ENCODE data around the gene RBM10. TPM values are rescaled to one million over a fixed set of nuclear protein-coding genes. Genes with fewer than 3 reads are reported as not detected.

RBM10 gene
- total and polyA plus RNA-seq, 7 donors = 18.2 to 33.8 (median 25.0) TPM

DNA sequence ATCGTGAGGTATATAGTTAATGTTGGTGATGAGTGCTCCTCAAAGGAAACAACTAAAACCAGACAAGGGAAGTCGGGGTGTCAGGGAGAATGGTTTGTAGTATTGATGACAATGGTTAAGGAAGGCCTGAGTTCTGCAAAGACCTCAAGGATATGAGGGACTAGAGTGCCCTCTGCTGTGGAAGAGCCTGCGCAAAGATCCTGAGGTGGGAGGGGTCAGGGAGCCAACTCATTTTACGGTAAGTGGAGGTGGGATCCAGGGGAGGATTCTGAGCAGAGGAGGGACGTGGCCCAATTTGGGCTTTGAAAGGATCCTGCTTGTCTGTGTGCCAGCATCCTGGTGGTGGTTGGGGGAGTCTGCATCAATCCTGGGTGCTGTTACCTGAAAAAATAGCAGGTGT lies 59.9 kb downstream of the RBM10 start:
- Histone ChIP-seq H3K4me3 (no peak overlapping the region), H3K9me3 (no peaks in the 10 kb centered on the region), H3K4me1 (peaks cover 5% of the 10 kb centered on the region), H3K27me3 (ENCODE audit: insufficient read depth in 3 of 3, low read length in 2 of 3) (no peaks in the 10 kb centered on the region), H3K27ac (no peak overlapping the region), H3K36me3 (ENCODE audit: insufficient read depth in 1 of 2, low read depth in 1 of 2) (peaks cover 0 to 100% of the 10 kb centered on the region in 2 donors)
- ATAC-seq (no peak), DNase-seq (peak in 1 of 2 donors; percentile 8)
- no peak for TF ChIP-seq CTCF (IDR thresholded peaks at IDR 0.05)
- intact Hi-C loops (cut with DNase I) = no loop called here
- 70 to 86% (median 76%) methylated on average over 3 to 5 of the region's 5 CpGs for WGBS, 3 donors

DNA sequence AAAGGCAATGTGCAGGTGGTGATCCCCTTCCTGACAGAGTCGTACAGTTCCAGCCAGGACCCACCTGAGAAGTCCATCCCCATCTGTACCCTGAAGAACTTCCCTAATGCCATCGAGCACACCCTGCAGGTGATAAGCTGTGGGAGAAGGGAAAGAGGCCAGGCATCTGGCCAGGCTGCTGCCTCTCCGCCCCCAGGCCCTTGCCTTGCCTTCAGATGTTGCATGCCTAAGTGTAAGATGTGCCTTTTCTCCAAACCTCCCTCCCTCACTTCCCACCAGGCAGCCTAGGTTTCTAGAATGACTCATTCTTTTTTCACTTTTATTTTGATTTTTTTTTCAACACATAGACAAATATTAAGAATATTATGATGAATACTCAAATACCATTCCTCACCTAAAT lies 61.3 kb downstream of the RBM10 start:
- intact Hi-C loops (cut with DNase I) = no loop called here
- ATAC-seq (no peak), DNase-seq (no peak)
- Histone ChIP-seq H3K9me3 (no peaks in the 10 kb centered on the region), H3K4me1 (peaks cover 3% of the 10 kb centered on the region), H3K4me3 (no peak overlapping the region), H3K27ac (no peak overlapping the region), H3K36me3 (ENCODE audit: insufficient read depth in 1 of 2, low read depth in 1 of 2) (peaks cover 0 to 100% of the 10 kb centered on the region in 2 donors), H3K27me3 (ENCODE audit: insufficient read depth in 3 of 3, low read length in 2 of 3) (no peaks in the 10 kb centered on the region)
- WGBS, 3 donors = 84 to 100% (median 95%) methylated on average over 2 to 3 of the region's 3 CpGs
- no peak for TF ChIP-seq CTCF (IDR thresholded peaks at IDR 0.05)

GRCh38 chrX:47208108-47208507 lies 63.1 kb downstream of the RBM10 start:
- peaks cover 5 to 100% of the 10 kb centered on the region in 2 donors for H3K36me3 ChIP-seq (ENCODE audit: insufficient read depth in 1 of 2, low read depth in 1 of 2)
- no peak overlapping the region for H3K27ac ChIP-seq
- no peak overlapping the region for H3K4me3 ChIP-seq
- TF ChIP-seq CTCF (IDR thresholded peaks at IDR 0.05) = no peak
- peaks cover 3% of the 10 kb centered on the region for H3K4me1 ChIP-seq
- H3K9me3 ChIP-seq = no peaks in the 10 kb centered on the region
- DNase-seq = peak in 1 of 2 donors; percentile 36
- WGBS, 3 donors = 80 to 88% (median 86%) methylated on average over 11 to 12 of the region's 12 CpGs
- H3K27me3 ChIP-seq (ENCODE audit: insufficient read depth in 3 of 3, low read length in 2 of 3) = no peaks in the 10 kb centered on the region
- no peak for ATAC-seq
- intact Hi-C loops (cut with DNase I) = no loop called here

DNA sequence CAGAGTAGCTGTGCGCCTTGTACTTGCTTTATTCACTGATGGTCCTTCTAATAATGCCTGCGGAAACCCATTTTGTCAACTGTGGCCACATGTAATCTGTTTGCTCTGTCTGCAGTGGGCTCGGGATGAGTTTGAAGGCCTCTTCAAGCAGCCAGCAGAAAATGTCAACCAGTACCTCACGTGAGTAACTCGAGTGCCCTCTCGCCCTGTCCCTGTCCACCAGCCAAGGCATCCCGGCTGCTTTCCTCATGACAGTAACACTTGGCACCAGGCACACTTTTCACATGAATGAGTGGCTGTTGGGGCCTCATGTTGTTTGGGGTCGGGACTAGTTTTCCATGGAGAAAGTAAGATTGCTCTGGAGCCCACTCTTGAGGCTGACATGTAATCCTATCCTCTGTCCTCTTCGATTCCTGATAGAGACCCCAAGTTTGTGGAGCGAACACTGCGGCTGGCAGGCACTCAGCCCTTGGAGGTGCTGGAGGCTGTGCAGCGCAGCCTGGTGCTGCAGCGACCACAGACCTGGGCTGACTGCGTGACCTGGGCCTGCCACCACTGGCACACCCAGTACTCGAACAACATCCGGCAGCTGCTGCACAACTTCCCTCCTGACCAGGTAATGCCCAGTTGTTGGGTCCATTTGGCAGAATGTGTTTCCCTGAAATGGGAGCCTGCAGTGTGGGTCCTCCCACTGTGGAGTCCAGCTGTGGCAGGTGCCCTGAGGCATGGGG lies 64.7 kb downstream of the RBM10 start:
- Histone ChIP-seq H3K27me3 (ENCODE audit: insufficient read depth in 3 of 3, low read length in 2 of 3) (no peaks in the 10 kb centered on the region), H3K4me3 (no peak overlapping the region), H3K36me3 (ENCODE audit: insufficient read depth in 1 of 2, low read depth in 1 of 2) (peaks cover 11 to 100% of the 10 kb centered on the region in 2 donors), H3K4me1 (peaks cover 3% of the 10 kb centered on the region), H3K27ac (peak overlapping the region; percentile 53), H3K9me3 (no peaks in the 10 kb centered on the region)
- peak in 1 of 2 donors; percentile 74 for DNase-seq
- WGBS, 3 donors = 63 to 74% (median 63%) methylated on average over 15 to 16 of the region's 16 CpGs
- peak; percentile 61 to 88 (median 77) for ATAC-seq
- TF ChIP-seq CTCF (IDR thresholded peaks at IDR 0.05) = no peak
- intact Hi-C loops (cut with DNase I) = no loop called here
